Hematopoietic multipotent progenitor cell treated with erythropoietin and hydrocortisone succinate and interleukin-3 and kit ligand, for 8 days (in vitro differentiated cells): ENCODE measurements around the gene ISCA2.
A peak's percentile ranks its signal among the peaks of the same experiment; 100 is the strongest.
"Not testable (repeated sequence)": the region's sequence is repeated elsewhere in the genome, so short reads cannot be mapped to it uniquely, and the experiment has no call there.

Source experiments
- DNase-seq: peaks from one replicate; pipeline ENCODE4 v3.0.0-alpha.2; 2015

ISCA2 gene

DNA sequence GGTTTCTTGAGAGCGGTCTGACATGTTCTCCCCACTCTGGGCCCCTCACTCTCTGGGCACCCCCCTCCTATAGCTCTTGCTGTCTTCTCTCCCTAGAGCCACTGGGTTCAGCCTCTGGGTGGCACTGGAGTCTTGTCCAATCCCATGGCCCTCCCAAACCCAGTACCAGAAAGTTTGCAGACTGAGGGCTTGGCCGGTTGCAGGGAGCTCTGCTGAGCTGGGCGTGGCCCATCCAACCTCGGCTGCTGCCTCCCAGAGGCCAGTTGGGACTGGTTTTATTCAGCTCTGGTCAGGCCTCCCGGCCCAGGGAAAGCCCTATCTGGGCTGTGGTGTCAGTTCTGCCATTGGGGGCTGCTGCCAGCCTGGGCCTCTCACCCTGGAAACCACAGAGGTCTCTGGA, 37.9 kb downstream of the ISCA2 start:
- peak; percentile 21 for DNase-seq

GRCh38 chr14:74532246-74532645, 38.7 kb downstream of the ISCA2 start:
- DNase-seq, result no peak

DNA sequence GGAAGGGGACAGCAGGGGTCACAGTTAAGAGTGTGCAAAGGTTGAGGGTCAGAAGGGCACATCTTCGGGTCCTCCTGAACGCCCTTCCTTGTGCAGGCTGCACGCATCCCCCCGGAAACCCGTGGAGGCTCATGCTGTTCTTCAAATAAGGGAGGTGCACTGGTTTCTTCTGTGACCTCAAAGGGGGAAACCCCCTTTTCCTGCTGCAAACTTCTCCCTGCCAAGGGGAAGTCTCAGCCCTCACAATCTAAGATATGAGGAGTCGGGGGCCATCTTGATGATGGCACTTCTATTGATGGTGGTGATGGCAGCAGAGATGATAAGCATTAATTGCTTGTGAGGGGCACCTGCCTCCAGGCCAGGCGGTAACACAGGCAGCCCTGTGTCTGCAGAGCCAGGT, 40.0 kb downstream of the ISCA2 start:
- DNase-seq, result no peak

DNA sequence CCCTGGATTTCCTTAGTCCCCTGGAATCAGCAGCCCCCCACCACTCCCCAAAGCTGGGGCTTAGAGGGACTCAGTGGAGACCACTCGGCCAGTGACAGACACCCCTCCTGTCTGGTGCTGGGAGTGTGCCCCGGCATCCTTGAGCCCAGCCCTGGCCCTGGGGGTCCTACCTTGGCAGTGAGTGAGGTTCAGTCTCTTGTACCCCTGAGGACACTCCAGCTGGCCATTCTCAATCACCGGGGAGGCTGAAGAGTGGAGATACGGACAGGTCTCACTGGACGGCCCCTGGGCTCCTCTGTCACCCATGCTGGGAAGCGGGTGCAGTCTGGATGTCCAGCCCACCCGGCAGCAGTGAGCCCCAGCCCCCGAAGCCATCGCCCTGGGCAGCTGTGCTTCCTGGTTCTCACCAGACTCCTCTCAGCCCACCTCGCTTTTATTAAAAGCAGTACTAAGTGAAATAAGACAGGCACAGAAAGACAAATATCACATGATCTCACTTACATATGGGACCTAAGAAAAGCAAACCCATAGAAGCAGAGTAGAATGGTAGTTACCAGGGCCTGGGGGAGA, 42.3 kb downstream of the ISCA2 start:
- no peak for DNase-seq

DNA sequence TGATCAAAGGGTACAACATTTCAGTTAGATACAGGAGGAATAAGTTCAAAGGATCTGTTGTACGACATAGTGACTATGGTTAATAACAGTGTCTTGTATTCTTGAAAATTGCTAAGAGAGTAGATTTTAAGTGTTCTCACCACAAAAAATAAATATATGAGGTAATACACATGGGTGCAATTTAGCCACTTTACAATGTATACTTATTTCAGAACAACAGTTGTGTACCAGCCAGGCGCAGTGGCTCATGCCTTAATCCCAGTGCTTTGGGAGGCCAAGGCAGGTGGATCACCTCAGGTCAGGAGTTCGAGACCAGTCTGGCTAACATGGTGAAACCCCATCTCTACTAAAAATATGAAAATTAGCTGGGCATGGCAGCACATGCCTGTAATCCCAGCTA, 42.8 kb downstream of the ISCA2 start:
- DNase-seq, result not testable (repeated sequence)

DNA sequence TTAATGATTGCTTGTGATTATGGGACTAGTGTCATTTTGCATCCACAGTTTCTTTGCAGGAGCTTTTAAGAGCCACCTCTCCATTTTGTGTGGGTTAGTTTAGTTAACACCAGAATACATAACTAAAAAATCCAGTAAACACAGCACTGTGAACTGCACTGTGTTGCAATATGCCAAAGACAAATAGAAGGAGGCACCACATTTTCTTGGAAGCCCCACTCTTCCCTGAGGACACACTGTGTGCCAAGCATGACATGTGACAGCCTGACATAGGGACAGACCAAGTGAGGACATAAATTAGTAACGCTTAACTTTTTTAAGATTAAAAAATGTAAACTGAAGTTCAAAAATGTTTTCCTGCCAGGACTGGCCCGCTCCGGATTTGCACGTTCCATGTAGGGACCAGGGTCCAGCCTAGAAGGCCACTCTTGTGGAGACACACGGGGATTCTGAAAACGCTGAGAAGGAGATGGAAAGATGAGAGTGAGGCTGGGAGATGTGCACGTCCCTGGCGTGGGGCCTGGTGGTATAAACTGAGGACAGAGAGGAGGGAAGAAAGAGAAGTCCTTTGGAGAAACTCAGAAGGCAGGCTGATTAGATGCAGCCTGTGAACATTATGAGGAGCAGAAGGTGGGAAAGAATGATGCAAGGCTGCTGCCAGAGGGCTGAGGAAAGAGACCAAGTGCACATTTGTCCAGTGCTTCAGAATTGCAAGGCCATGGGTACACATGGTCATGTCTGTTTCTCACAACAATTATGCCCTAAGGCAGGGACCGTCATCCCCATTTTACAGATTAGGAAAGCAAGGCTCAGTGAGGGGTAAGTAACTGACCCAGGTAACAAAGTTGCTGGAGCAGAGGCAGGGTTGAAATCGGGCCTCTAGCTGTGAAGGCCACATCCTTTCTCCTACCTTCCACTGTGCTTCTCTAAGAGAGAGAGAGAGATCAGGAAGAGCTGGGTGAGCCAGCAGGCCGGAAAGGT, 45.1 kb downstream of the ISCA2 start:
- no peak for DNase-seq

DNA sequence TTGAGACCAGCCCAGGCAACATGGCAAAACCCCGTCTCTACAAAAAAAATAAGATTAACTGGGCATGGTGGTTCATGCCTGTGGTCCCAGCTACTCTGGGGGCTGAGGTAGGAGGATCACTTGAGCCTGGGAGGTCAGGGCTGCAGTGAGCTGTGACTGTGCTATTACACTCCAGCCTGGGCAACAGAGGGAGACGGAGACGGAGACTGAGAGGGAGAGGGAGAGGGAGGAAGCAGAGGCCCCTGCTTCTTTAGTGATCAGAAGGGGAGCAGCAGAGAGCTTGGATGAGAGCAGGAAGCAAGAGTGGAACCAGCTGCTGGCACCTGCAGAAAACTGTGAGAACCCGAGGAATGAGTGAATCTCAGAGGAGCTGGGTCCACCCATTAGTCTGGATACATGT, 45.9 kb downstream of the ISCA2 start:
- DNase-seq, result no peak

DNA sequence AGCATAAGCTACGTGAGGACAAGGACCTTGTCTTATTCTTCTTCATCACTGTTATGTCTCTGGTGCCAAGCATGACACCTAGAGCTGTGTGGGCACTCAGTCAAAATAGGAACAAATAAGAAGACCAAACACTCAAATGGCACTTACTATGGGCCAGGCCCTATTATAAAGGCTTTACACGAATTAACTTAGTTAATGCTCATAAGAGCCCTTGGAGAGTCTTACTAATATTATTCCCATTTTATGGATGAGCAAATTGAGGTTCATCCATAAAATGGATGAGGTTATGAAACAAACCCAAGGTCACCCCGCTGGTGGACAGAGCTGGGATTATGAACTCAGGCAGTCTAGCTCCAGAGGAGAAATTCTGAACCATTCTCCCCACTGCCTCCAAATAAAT, 47.7 kb downstream of the ISCA2 start:
- no peak for DNase-seq

- no peak for DNase-seq
Observed at GRCh38 chr14:74542056-74542685, 48.6 kb downstream of the ISCA2 start.

DNA sequence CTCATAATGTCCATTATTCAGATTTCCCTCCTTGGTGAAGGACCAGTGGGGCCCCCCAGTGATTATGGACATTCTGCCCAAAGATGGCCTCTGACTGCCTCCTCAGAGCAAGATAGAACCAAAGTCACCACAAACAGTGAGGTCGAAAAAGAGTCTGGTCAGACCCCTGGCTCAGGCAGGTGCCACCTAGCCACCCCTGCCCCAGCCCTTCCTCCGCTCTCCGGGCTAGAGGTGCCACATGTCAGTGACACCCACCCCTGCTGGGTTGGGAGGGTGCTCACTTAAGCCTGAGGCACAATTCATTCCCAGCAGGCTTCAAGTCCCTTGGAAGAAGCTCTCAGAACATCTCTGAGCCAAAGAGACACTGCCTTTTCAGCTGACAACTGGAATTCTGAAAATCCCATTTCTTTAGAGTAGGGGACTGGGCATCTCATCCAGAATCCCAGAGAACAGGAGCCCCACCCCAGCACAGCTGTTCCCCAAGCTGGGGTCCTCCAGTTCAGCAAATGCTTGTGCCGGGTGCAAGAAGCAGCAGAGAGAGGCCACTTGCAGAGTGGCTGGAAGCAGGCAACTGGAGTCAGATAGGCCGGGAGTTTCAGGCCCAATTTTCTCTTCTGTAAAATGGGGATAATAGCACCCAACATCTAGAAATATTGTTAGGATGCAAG, 50.3 kb downstream of the ISCA2 start:
- no peak for DNase-seq

DNA sequence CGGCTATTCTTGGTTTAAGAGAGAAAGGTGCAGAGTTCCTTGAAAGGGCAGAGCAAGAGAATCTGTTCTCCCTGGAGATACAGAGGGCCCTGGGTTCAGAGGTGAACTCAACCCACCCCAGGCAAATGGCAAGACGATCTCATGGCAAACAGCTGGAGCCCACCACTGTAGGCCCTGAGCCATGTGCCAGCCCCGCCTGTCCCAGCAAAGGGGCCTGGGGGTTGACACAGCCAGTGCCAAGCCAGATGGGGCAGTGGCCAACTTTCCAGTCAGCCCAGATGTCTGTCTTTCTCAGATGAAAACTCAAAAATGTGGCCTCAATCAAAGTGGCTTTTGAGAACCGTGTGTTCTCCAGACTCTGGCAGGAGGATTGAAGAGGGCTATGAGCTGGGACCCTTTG, 51.8 kb downstream of the ISCA2 start:
- no peak for DNase-seq

GRCh38 chr14:74546416-74546815, 52.9 kb downstream of the ISCA2 start:
- no peak for DNase-seq
